ENCODE data around the gene PLEKHA1. TPM values are rescaled to one million over a fixed set of nuclear protein-coding genes. Genes with fewer than 3 reads are reported as not detected.

The PLEKHA1 gene
- total RNA-seq, 1 donor from 2014 or later, result 28.7 TPM

GRCh38 chr10:122390271-122390670 is 15.8 kb downstream of the PLEKHA1 start:
- intact Hi-C loops (cut with DNase I), result no loop called here
- no peak for DNase-seq (ENCODE audit: extremely low spot score in 2 of 2)
- peaks cover 0 to 11% of the 10 kb centered on the region in 2 donors for H3K36me3 ChIP-seq
- TF ChIP-seq POLR2A (IDR thresholded peaks at IDR 0.05) (no peak), CTCF (IDR thresholded peaks at IDR 0.05) (no peak), POLR2AphosphoS5 (IDR thresholded peaks at IDR 0.05; ENCODE audit: insufficient read depth in 1 of 2, low read depth in 1 of 2) (no peak)
- no peak overlapping the region for H3K27ac ChIP-seq
- H3K4me3 ChIP-seq, result no peak overlapping the region
- H3K27me3 ChIP-seq, result no peaks in the 10 kb centered on the region
- no peaks in the 10 kb centered on the region for H3K9me3 ChIP-seq
- peaks cover 36% of the 10 kb centered on the region for H3K4me1 ChIP-seq

- Histone ChIP-seq H3K9me3 (no peaks in the 10 kb centered on the region), H3K27ac (no peak overlapping the region), H3K27me3 (no peaks in the 10 kb centered on the region), H3K4me3 (no peak overlapping the region), H3K4me1 (peaks cover 32% of the 10 kb centered on the region), H3K36me3 (peaks cover 0 to 15% of the 10 kb centered on the region in 2 donors)
- DNase-seq (ENCODE audit: extremely low spot score in 2 of 2), result no peak
- TF ChIP-seq POLR2AphosphoS5 (IDR thresholded peaks at IDR 0.05; ENCODE audit: insufficient read depth in 1 of 2, low read depth in 1 of 2) (no peak), POLR2A (IDR thresholded peaks at IDR 0.05) (no peak), CTCF (IDR thresholded peaks at IDR 0.05) (no peak)
- intact Hi-C loops (cut with DNase I), result no loop called here
Observed at GRCh38 chr10:122390679-122391078, 16.2 kb downstream of the PLEKHA1 start.

- H3K27me3 ChIP-seq, result no peaks in the 10 kb centered on the region
- no peak overlapping the region for H3K4me3 ChIP-seq
- DNase-seq (ENCODE audit: extremely low spot score in 2 of 2), result no peak
- TF ChIP-seq CTCF (IDR thresholded peaks at IDR 0.05) (no peak), POLR2A (IDR thresholded peaks at IDR 0.05) (no peak), POLR2AphosphoS5 (IDR thresholded peaks at IDR 0.05; ENCODE audit: insufficient read depth in 1 of 2, low read depth in 1 of 2) (no peak)
- H3K4me1 ChIP-seq, result peaks cover 21% of the 10 kb centered on the region
- peaks cover 0 to 17% of the 10 kb centered on the region in 2 donors for H3K36me3 ChIP-seq
- intact Hi-C loops (cut with DNase I), result no loop called here
- H3K9me3 ChIP-seq, result no peaks in the 10 kb centered on the region
- H3K27ac ChIP-seq, result no peak overlapping the region
Observed at GRCh38 chr10:122391875-122392274, 17.4 kb downstream of the PLEKHA1 start.

- Histone ChIP-seq H3K27ac (no peak overlapping the region), H3K9me3 (no peaks in the 10 kb centered on the region), H3K4me3 (no peak overlapping the region), H3K27me3 (no peaks in the 10 kb centered on the region), H3K36me3 (peaks cover 0 to 24% of the 10 kb centered on the region in 2 donors), H3K4me1 (peaks cover 14% of the 10 kb centered on the region)
- intact Hi-C loops (cut with DNase I), result no loop called here
- no peak for DNase-seq (ENCODE audit: extremely low spot score in 2 of 2)
- no peak for TF ChIP-seq POLR2A (IDR thresholded peaks at IDR 0.05)
- no peak for TF ChIP-seq CTCF (IDR thresholded peaks at IDR 0.05)
Observed at GRCh38 chr10:122392835-122393234, 18.3 kb downstream of the PLEKHA1 start.

- no peak overlapping the region for H3K27ac ChIP-seq
- no peak overlapping the region for H3K4me3 ChIP-seq
- no peak for DNase-seq (ENCODE audit: extremely low spot score in 2 of 2)
- peaks cover 11% of the 10 kb centered on the region for H3K4me1 ChIP-seq
- no peaks in the 10 kb centered on the region for H3K27me3 ChIP-seq
- H3K36me3 ChIP-seq, result peaks cover 0 to 24% of the 10 kb centered on the region in 2 donors
- TF ChIP-seq CTCF (IDR thresholded peaks at IDR 0.05) (no peak), POLR2AphosphoS5 (IDR thresholded peaks at IDR 0.05; ENCODE audit: insufficient read depth in 1 of 2, low read depth in 1 of 2) (no peak)
- H3K9me3 ChIP-seq, result no peaks in the 10 kb centered on the region
- intact Hi-C loops (cut with DNase I), result no loop called here
Observed at GRCh38 chr10:122393288-122393687, 18.8 kb downstream of the PLEKHA1 start.
